IMR-90 (cell line): ENCODE measurements around the gene VWA8.
"Not testable (repeated sequence)": the region's sequence is repeated elsewhere in the genome, so short reads cannot be mapped to it uniquely, and the experiment has no call there.

Experiments used
- CEBPB ChIP-seq: IDR thresholded peaks from 2 replicates; pipeline ENCODE4 v1.6.1; 2012; ENCODE audit warnings: low read depth, low read length, improper control_type of control experiment
- CHD1 ChIP-seq: IDR thresholded peaks from 2 replicates; pipeline ENCODE4 v1.6.1; 2012; ENCODE audit warnings: low read depth, low read length, improper control_type of control experiment
- CTCF ChIP-seq: conservative IDR thresholded peaks from 2 replicates; pipeline ENCODE4 v1.5.1; 2012; ENCODE audit warnings: mild to moderate bottlenecking, low read depth, low read length, improper control_type of control experiment
- MAFK ChIP-seq: IDR thresholded peaks from 2 replicates; pipeline ENCODE4 v1.6.1; 2012; ENCODE audit warnings: low read depth, low read length, improper control_type of control experiment
- MXI1 ChIP-seq: IDR thresholded peaks from 2 replicates; pipeline ENCODE4 v1.6.1; 2012; ENCODE audit warnings: low read depth, mild to moderate bottlenecking, low read length, moderate library complexity, borderline replicate concordance
- POLR2A ChIP-seq: IDR thresholded peaks from 2 replicates; pipeline ENCODE4 v1.6.1; 2012; ENCODE audit warnings: mild to moderate bottlenecking, low read depth, low read length
- RAD21 ChIP-seq: IDR thresholded peaks from 2 replicates; pipeline ENCODE4 v1.6.1; 2012; ENCODE audit warnings: low read length, improper control_type of control experiment
- RCOR1 ChIP-seq: IDR thresholded peaks from 2 replicates; pipeline ENCODE4 v1.6.1; 2012; ENCODE audit warnings: mild to moderate bottlenecking, low read length, improper control_type of control experiment; ENCODE audit not compliant: insufficient replicate concordance
- RFX5 ChIP-seq: IDR thresholded peaks from 2 replicates; pipeline ENCODE4 v1.8.0; 2012; ENCODE audit warnings: low read depth, mild to moderate bottlenecking, low read length, moderate library complexity

GRCh38 chr13:41637032-41637431, 323.9 kb downstream of the VWA8 start:
- TF ChIP-seq POLR2A, CTCF, CEBPB, MXI1, CHD1, MAFK, RAD21, RFX5, RCOR1: not testable (repeated sequence)
